Measurements from ENCODE around the gene RPRML. TPM values are rescaled to one million over a fixed set of nuclear protein-coding genes. Genes with fewer than 3 reads are reported as not detected.

Gene RPRML
- total RNA-seq, 1 donor from 2014 or later = 1.8 TPM

DNA sequence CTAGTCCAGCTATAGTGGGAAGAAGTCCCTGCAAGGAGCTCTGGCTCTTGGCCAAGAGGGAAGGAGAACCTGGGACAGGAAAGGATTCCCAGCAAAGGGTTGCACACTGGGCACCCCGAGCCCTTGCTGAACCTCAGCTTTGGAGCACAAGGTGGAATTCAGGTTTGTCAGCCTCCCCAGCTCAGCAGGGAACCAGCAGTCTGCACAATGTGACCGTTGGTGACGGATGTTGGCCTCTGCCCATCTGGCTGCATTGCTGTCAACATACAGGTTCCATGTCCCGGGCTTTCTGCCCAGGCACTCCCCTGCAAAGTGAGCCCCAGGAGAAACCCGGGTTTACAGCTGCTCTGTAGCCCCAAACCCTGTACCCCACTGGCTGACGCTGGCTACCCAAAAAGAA is 6.7 kb downstream of the RPRML start:
- no peaks in the 10 kb centered on the region for H3K36me3 Mint-ChIP-seq (ENCODE audit: low read depth)

DNA sequence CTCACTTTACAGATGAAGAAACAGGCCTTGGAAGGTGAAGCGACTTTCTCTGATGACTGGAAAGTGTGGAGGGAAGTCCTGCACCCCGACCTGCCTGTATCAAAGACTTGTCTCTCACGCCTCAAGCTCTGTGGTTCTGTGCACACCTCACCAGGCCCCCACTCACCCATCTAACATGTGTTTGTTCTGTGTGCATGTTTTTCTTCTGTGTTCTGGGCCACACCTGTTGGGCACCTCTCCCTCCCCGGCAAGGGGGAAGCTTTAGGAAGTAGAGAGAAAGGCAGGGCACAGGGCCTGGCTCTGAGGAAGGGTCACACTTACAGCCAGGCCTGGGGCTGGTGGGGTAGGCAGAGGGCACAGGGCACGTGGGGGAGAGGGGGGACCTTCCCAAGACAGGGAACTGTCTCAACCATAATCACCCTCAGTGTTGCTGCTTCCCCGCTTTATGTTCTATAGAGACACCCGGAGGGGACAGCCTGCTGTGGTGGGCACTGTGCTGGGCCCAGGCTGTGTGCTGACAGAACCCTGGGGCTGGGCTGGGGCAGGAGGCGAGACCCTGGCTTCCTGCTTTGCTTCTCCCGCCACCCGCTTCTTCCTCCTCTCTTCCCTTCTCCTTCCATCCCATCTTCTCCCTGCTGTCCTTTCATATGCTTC is 7.3 kb downstream of the RPRML start:
- Mint-ChIP-seq H3K9me3 (no peaks in the 10 kb centered on the region), H3K4me3 (no peak overlapping the region), H3K36me3 (ENCODE audit: low read depth) (no peaks in the 10 kb centered on the region), H3K27ac (ENCODE audit: unreplicated experiment) (no peak overlapping the region), H3K4me1 (peaks cover 3% of the 10 kb centered on the region), H3K27me3 (ENCODE audit: low read depth) (peaks cover 34% of the 10 kb centered on the region)
- DNase-seq (ENCODE audit: low read depth, low spot score) = no peak
- TF ChIP-seq, protein P1, sequence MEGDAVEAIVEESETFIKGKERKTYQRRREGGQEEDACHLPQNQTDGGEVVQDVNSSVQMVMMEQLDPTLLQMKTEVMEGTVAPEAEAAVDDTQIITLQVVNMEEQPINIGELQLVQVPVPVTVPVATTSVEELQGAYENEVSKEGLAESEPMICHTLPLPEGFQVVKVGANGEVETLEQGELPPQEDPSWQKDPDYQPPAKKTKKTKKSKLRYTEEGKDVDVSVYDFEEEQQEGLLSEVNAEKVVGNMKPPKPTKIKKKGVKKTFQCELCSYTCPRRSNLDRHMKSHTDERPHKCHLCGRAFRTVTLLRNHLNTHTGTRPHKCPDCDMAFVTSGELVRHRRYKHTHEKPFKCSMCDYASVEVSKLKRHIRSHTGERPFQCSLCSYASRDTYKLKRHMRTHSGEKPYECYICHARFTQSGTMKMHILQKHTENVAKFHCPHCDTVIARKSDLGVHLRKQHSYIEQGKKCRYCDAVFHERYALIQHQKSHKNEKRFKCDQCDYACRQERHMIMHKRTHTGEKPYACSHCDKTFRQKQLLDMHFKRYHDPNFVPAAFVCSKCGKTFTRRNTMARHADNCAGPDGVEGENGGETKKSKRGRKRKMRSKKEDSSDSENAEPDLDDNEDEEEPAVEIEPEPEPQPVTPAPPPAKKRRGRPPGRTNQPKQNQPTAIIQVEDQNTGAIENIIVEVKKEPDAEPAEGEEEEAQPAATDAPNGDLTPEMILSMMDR (conservative IDR thresholded peaks at IDR 0.05) = no peak

More for the DNA sequence above, 6.7 kb downstream of the RPRML start:
- Mint-ChIP-seq H3K27me3 (ENCODE audit: low read depth) (peaks cover 38% of the 10 kb centered on the region), H3K27ac (ENCODE audit: unreplicated experiment) (no peak overlapping the region), H3K4me1 (peaks cover 7% of the 10 kb centered on the region), H3K9me3 (no peaks in the 10 kb centered on the region), H3K4me3 (no peak overlapping the region)
- TF ChIP-seq, protein P1 (conservative IDR thresholded peaks at IDR 0.05) = no peak
- no peak for DNase-seq (ENCODE audit: low read depth, low spot score)

DNA sequence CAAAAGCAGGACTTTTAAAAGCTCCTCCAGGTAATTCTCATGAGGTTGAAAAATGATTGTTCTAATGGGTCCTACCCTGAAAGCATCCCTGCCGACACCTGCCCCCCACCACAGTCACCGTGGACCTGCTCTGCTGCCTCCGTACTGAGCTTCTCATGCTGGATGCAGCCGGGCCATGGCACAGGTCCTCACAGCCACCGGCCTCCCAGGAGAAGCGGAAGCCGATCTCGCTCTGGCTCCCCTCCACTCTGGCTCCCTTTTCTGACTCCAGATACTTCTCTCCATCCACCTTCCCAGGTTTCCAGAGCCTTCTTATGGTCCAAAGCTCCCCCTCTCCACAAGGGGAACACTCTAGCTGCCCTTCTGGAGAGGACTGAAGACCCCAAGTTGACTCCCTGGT is 10.2 kb downstream of the RPRML start:
- Mint-ChIP-seq H3K4me1 (peaks cover 5% of the 10 kb centered on the region), H3K36me3 (ENCODE audit: low read depth) (no peaks in the 10 kb centered on the region), H3K27me3 (ENCODE audit: low read depth) (peaks cover 27% of the 10 kb centered on the region), H3K4me3 (no peak overlapping the region), H3K27ac (ENCODE audit: unreplicated experiment) (no peak overlapping the region), H3K9me3 (no peaks in the 10 kb centered on the region)
- no peak for DNase-seq (ENCODE audit: low read depth, low spot score)
- TF ChIP-seq, protein P1 (conservative IDR thresholded peaks at IDR 0.05) = no peak

DNA sequence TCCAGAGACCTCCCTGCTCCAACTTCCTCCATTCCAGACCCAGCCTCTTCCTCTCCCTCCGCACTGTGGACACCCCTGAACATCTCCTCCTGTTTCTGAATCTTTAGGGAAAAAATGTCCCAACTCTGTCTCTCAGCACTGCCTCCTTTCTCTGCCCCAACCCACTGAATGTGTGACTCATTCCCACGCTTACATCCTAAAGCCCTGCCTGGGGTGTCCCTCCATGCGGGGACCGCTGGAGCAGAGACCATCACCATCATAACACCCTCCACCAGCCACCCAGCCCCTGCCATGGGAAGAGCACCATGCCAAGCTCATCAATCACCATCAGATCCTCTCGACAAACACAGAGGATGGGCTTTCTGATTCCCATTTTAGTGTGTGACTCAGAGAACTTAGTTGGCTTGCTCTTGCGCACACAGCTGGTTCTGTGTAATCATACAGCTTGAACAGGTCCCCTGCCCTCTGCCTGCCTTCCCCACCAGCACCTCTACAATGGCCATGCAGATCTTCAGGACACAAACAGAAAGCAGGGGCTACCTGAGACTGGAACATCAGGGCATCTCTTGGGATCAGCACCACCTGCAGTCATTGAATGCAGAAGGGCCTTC is 10.7 kb downstream of the RPRML start:
- no peak for DNase-seq (ENCODE audit: low read depth, low spot score)
- Mint-ChIP-seq H3K27me3 (ENCODE audit: low read depth) (peaks cover 23% of the 10 kb centered on the region), H3K4me3 (no peak overlapping the region)

DNA sequence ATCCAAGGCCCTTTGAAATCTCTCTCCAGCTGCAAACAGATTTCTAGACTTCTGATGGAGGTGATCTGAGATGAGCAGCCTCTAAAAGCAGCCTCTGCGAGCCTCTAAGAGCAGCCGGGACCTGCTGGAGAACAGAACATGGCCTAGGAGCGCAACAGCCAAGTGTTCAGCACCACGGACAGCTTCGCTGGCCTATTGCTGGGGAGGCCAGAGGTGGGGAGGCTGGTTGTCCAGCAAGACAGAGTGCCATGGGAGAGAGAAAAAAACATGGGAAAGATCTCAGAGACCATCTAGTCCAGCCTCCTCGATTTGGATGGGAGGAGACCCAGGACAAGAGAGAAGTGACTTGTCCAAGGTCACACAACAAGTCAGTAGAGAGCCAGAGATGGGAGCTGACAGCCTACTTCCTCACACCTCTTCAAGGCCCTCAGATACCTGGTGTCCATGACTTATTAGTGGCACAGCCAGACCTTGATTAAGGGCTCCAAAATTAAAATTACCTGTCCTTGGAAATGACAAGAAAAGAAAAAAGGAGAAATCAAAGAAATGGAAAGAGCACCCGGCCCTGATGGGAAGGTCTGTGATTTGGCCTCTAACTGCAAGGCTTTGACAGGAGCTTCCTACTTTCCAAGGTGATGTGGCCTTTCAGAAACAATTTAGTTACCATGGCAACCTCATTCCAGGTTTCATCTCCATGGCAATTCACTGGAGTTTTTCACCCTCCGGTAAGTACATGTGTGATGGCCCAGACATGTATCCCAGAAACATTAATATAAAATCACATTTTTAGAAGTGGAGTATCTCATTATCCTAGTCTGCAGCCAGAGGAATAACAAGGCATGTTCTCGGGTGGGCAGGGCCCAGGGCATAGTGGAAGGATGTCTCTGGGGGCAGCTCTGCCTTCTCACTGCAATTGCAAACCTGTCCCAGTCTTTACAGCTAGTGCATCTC is 14.5 kb downstream of the RPRML start:
- H3K27me3 Mint-ChIP-seq (ENCODE audit: low read depth) = peaks cover 29% of the 10 kb centered on the region
- DNase-seq (ENCODE audit: low read depth, low spot score) = no peak
- peaks cover 5% of the 10 kb centered on the region for H3K4me1 Mint-ChIP-seq

More for the DNA sequence above, 10.7 kb downstream of the RPRML start:
- Mint-ChIP-seq H3K4me1 (peaks cover 5% of the 10 kb centered on the region), H3K9me3 (no peaks in the 10 kb centered on the region), H3K36me3 (ENCODE audit: low read depth) (no peaks in the 10 kb centered on the region), H3K27ac (ENCODE audit: unreplicated experiment) (no peak overlapping the region)
- TF ChIP-seq, protein P1 (conservative IDR thresholded peaks at IDR 0.05) = no peak

More for the DNA sequence above, 14.5 kb downstream of the RPRML start:
- Mint-ChIP-seq H3K4me3 (no peak overlapping the region), H3K36me3 (ENCODE audit: low read depth) (peaks cover 5% of the 10 kb centered on the region), H3K9me3 (peaks cover 2% of the 10 kb centered on the region), H3K27ac (ENCODE audit: unreplicated experiment) (no peak overlapping the region)
- TF ChIP-seq, protein P1 (conservative IDR thresholded peaks at IDR 0.05) = no peak

All from neural crest cell (in vitro differentiated cells).